GM10248 (cell line): ENCODE measurements around the gene PCSK5.

Experiments
- CTCF ChIA-PET: fragments of 300-600 bp; sonication (Branson Sonifier 250); formaldehyde crosslinking; extraction: SDS; loops from one replicate; lab custom pipeline; 2021; ENCODE audit warnings: antibody characterized with exemption; lab: Yijun Ruan, JAX
- POLR2A ChIA-PET: fragments of 350-650 bp; sonication (Branson Sonifier 250); formaldehyde crosslinking; extraction: SDS; loops from one replicate; lab custom pipeline; 2020; ENCODE audit warnings: antibody characterized with exemption; lab: Yijun Ruan, JAX
- DNase-seq: peaks from one replicate; pipeline ENCODE4 v3.0.0; 2012; ENCODE audit errors: extremely low spot score
- TF ChIP-seq, protein P1 (sequence below): IDR thresholded peaks from 2 replicates; pipeline ENCODE4 v1.5.1; 2012; ENCODE audit warnings: mild to moderate bottlenecking, low read depth; ENCODE audit errors: extremely low read depth, missing control alignments, control extremely low read depth

PCSK5 gene

DNA sequence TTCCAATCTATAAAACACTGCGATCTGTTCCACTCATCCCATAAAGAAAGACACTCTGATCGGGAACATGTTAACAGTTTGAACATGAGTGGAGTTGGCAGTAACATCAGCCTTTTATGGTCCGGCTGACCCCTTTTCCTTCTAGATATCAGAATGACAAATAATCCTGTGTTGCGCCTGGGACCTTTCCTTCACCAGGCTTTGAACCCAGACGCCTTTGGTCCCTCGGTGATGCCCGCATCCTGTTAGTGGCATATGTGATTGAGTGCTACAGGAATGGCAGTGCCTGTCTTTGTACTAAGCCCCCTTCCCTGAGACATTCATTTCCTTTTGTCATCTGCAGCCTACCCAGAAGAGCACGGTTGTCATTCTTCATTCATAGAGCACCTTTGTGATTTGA lies 209.0 kb downstream of the PCSK5 start:
- POLR2A ChIA-PET, result no interaction called here

DNA sequence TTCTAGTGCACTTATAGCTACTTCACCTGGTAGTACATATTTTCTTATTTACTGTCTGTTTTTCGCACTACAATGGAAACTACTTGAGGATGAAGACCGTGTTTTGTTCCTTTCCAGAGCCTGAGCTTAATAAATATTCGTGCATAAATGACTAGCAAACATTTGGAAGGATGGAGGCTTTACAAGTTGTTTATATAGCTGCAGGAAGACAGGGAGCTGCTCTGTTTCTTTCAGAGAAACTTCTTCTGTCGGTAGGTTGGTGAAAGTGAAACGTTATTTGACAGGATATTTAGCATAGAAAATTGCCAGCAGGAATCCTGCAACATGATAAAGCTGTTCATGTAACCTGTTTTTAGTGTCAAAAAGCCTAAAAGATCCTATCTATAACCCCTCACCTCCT lies 210.6 kb downstream of the PCSK5 start:
- no peak for DNase-seq
- CTCF ChIA-PET, result interaction anchor here (0.9 to 2.3 kb wide), 4 partner anchors 9 to 44 kb away, joined by 3 to 6 read pairs (median 4); no protein-coding TSS in a partner anchor
- TF ChIP-seq, protein P1, sequence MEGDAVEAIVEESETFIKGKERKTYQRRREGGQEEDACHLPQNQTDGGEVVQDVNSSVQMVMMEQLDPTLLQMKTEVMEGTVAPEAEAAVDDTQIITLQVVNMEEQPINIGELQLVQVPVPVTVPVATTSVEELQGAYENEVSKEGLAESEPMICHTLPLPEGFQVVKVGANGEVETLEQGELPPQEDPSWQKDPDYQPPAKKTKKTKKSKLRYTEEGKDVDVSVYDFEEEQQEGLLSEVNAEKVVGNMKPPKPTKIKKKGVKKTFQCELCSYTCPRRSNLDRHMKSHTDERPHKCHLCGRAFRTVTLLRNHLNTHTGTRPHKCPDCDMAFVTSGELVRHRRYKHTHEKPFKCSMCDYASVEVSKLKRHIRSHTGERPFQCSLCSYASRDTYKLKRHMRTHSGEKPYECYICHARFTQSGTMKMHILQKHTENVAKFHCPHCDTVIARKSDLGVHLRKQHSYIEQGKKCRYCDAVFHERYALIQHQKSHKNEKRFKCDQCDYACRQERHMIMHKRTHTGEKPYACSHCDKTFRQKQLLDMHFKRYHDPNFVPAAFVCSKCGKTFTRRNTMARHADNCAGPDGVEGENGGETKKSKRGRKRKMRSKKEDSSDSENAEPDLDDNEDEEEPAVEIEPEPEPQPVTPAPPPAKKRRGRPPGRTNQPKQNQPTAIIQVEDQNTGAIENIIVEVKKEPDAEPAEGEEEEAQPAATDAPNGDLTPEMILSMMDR, result no peak
- POLR2A ChIA-PET, result no interaction called here

More for the DNA sequence above, 209.0 kb downstream of the PCSK5 start:
- CTCF ChIA-PET, result interaction anchor here (1.2 kb wide), 1 partner anchor 9 kb away, joined by 5 read pairs; no protein-coding TSS in a partner anchor
- TF ChIP-seq, protein P1, result no peak
- no peak for DNase-seq

DNA sequence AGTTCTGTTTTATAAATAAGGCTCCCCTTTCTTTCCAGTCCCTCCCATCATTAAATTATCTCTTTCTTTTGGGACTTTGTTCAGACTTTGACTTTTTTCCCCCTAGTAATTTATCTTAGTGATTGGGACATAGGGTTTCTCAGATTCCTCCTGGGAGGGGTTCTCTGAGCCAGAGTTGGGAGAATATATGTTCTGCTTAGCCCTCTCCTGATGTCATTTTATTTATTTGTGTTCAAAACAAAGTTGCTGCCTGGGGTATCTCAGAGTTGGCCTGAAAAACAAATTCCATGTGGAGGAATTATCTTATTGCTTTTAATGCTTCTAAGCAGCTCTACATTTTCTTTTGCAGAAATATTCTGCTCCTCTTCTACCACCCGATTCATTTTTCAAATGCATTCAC lies 211.0 kb downstream of the PCSK5 start:
- CTCF ChIA-PET, result interaction anchor here (0.9 to 2.3 kb wide), 6 partner anchors 8 to 44 kb away, joined by 3 to 6 read pairs (median 4); no protein-coding TSS in a partner anchor
- DNase-seq, result no peak
- POLR2A ChIA-PET, result no interaction called here
- TF ChIP-seq, protein P1, result no peak

DNA sequence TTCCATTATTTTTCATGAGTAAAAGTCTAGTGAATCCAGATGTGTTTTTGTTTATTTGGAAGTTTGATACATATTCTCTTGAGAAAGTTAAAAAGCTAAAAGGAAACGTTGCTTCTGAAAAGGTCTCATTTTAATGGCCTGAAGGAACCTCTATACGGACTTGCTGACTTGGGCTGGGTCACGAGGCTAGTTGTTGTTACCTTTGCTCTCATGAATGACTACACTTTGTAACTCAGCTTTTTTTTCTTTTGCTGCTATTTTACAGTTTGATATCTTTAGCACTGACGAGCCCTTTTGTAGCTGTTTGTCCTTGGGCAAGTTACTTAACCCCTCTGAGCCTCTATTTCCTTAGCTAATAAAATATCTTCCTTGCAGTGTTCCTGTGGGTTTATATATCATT lies 211.5 kb downstream of the PCSK5 start:
- TF ChIP-seq, protein P1, result no peak
- CTCF ChIA-PET, result interaction anchor here (0.9 to 2.3 kb wide), 5 partner anchors 11 to 45 kb away, joined by 3 to 6 read pairs (median 4); no protein-coding TSS in a partner anchor
- no peak for DNase-seq
- POLR2A ChIA-PET, result no interaction called here

DNA sequence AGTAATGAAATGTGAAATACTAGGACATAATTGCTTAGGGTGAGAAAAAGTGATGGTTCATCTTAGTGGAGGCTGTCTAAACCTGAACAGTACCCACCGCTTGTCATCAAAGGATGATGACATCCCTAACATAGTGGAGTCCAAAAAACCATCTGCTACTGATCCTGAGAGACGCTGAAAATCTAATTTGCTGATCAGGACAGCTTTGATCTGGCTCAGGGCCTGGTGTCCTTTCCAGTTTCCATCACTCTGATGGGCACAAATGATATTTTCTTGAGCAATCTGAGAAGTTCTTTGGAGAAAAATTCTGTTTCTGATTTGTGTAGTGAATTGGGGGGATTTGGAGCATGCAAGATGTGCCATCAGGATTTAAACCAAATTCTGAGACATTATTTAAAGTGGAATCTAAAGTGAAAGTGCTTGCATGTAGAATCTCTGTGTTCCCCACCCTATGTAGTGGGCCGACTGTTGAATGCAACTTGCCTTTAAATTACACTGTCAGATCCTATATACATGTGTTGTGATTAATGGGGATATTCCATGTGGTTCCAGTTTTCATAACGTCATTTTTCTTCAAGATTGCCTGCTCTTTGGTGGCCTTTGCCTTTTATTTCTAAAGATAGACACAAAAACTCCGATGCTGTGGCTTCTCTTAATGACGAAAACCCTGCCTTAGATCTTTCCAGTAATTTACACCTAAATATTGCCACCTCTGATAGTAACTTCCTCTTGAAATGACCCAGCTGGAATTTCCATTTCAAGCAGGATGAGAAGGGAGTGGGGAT lies 213.2 kb downstream of the PCSK5 start:
- TF ChIP-seq, protein P1, result no peak
- no peak for DNase-seq
- ChIA-PET POLR2A (no interaction called here), CTCF (interaction anchor here (1.2 to 2.2 kb wide), 3 partner anchors 8 to 15 kb away, joined by 4 to 6 read pairs (median 4); no protein-coding TSS in a partner anchor)

DNA sequence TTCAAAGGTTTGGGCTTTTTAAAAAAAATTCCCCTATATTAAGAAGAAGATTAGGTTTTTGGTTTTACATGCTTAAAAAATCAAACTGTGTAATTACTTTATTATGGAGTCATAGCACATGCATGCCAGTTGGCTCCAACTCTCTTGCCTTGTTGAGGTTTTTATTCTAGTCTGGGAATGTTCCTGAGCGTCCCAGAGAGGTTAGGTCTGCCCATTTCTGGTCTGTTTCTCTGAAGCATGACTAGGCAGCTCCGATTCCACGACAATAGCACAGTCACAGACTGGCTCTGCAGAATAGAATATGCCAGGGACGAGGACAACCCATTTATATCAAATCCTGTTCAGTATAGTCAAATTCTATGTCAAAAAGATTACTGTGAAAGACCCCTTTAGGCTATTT lies 217.0 kb downstream of the PCSK5 start:
- ChIA-PET POLR2A (no interaction called here), CTCF (interaction anchor here (0.7 kb wide), 1 partner anchor 31 kb away, joined by 3 read pairs; no protein-coding TSS in a partner anchor)
- DNase-seq, result no peak
- TF ChIP-seq, protein P1, result no peak
